CD4-positive, alpha-beta T cell treated with Interleukin-21 for 1 hour (primary cell): ENCODE data around the gene DCLK1.

Source experiments
- DNase-seq: peaks from one replicate; pipeline ENCODE4 v3.0.0-alpha.2; 2020

Gene DCLK1

DNA sequence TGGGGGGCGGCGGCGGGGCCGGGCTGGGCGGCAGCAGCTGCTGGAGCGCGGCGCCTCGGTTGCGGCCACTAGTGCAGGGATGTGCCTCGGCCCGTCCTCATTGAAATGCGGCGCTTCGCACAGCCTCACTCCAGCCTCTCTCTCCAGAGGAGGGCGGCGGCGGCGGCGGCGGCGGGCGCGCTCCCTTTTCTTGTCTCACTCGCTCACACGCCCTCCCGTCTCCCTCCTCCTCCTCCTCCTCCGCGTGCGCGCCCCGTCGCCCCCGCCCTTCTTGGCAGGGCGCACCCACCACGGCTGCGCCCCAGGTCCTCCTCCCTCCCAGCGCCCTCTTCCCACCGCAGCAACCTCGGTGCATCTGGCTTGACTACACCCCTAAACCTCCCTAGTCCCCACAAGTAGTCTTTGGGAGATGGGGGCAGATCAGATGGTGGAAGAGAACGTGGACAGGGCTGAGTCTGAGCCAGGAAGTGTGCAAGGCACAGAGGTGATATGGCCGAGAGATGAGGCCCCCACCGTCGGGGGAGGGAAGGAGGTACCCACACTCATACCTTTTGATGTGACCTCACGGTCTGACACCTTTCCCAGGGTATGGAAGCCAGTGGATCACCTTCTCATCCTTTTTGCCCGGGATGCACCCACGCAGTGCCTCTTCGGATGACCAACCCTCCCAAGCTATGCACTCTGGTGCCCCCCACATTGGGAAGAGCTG lies at the start of gene DCLK1:
TSS of gene DCLK1 (minus strand) at position 161 of the 709 bp plus-strand sequence.
- no peak for DNase-seq

DNA sequence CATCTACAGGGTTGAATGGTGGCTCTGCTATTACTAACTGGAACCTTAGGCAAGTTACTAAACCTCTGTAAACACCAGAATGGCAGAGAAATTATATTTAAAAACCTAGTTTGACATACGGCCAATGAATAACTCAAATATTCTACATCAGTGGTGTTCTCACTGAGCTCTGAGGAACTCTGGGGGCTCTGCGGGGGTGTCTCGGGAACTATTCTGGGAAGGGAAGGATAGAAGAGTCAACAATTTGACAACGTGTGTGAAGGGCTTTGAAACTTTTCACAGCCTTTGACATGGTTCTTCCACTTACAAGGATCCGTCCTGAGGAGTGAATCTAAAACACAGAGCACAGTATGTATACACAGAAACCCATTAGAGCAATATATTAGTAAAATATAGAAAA lies 44.4 kb upstream of the DCLK1 start:
- no peak for DNase-seq

DNA sequence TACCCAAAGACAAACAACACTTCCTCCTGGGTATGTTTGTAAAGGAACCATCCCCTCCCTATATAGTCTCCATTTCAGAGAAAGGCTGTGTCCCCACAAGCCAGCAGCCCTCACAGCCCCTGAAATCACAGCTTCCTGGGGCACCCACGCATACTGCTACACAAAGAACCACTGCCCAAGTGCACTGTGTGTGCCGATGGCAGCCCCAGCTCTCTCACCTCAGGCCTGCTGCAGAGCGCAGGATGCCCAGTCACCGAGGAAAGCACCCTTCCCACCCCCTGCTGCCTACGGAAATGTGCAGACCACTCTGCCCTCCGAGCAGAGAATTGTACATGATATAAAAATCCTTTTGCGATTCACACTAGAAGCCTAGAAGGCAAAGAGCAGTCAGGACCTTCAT lies 43.7 kb upstream of the DCLK1 start:
- no peak for DNase-seq

DNA sequence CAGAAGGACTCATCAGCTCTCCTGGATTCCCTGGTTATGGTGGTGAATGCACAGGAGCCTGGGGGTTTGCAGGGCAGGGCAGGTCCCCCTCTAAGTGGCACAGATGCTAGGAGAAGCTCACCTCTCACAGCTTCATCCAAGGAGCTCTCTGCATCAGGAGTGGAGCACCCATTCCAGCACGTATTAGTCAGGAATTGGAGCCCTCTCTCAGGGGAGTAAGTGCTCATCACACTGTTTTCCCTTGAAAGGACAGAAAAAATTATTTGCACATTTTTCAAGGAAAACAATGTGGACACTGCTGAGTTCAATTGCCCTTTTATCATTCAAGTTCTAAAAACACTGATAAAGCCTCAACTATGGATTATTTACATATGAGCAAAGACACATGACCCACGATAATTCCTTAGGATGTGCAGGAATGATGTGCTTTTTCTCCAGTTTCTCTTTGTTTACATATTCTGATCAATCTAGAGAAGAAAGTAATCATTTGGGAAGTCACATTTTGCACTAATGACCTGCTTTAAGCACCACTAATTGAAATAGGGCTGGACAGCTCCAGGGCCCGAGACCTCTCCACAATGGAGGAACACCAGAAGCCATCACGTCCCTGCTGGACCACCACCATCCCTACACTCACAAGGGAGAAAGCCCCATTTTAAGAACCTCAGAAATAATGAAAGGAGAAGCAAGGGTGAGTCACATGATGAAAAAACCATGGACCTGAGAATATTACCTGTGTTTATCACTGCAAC lies 42.6 kb upstream of the DCLK1 start:
- no peak for DNase-seq

DNA sequence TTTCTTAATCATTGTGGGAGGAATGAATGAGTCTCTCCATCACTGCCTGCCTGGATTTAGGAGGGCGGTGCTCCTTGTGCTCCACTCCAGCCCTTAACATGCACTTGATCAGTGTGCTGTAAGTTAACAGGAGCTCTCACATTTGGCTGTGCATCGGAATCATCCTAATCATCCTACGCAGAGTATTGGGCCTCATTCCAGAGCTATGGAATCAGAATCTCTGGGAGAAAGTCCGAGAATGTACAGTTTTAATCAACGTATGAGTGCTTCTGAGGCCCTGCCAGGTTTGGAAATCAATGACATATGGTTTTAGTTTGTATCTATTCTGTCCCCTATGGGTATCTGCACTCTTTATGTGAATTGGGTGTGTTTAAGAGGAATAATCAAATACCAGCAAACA lies 34.9 kb upstream of the DCLK1 start:
- DNase-seq: no peak

DNA sequence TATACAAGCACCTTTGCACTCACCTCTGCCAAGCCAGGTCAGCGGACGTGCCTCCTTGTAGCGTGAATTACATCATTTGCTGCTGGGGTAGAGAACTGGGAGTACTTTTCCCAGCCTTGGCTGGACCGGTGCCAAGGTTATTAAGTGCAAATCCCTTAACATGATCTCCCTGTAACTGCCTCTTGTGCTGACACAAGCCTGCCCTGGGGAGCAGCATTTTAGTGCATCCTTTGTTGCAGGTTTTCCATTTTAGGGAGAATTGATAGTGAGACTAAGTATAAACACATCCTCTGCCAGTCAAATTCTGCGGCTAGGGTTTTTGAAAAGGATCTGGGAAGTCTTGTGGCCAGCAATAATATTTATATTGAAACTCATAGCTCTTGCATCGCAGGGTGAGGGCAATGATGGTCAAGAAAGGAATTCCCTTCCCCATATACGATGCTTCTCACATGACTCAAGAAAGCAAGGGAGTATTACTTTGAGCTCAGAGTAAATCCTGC lies 32.7 kb upstream of the DCLK1 start:
- no peak for DNase-seq

DNA sequence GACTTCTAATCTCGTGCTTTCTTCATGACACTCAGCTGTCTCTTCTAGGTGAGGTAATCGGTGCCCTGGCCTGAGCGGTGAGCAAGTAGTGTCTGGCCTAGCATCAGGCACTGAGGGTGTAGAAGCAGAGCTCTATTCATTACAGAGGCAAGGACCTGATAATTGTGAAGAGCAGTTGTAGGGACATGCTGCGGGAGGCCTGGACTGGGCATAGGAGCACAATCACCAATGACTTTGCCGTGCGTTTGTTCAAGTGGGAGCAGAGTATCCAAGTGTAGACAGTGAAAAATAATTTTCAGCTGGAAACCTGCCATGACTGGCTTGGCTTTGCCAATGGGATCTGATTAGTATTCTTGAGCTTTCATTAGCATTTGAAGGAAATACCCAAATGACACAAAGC lies 32.1 kb upstream of the DCLK1 start:
- no peak for DNase-seq

DNA sequence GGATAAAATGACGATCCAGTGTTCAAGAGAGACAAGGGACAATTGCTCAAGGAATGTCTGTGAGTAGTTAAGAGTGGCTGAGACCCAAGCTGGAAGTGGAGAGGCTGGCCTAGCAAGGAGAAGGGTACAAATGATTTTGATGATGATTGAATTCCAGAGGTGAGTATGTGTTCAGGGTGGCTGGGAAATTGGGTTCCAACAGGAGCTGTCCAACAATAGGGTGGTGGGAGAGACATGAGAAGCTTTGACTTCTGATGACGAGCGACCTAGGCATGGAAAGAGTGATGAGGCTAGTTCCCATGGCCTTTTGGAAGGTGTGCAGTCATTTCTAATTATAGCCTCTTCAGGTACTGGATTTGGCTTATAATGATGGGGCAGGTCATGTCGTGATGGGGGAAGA lies 29.1 kb upstream of the DCLK1 start:
- no peak for DNase-seq

DNA sequence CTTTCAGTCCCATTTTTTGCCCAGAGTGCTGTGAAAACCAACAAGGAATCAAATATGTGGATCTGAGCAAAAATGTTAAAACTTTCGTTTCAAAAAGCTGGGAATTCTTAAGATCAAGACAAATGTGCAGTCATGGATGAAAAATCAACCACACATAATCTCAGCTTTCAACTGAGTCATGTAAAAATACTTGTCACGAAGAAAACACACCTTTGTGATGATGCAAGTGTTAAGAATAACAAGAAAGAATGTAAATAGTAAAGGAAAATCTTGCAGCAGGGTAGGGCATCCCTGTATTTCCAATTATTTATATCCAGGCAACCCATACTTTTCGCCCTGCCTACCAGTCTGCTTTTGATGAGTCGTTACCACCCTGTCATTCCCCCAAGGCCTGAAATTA lies 27.4 kb upstream of the DCLK1 start:
- no peak for DNase-seq

DNA sequence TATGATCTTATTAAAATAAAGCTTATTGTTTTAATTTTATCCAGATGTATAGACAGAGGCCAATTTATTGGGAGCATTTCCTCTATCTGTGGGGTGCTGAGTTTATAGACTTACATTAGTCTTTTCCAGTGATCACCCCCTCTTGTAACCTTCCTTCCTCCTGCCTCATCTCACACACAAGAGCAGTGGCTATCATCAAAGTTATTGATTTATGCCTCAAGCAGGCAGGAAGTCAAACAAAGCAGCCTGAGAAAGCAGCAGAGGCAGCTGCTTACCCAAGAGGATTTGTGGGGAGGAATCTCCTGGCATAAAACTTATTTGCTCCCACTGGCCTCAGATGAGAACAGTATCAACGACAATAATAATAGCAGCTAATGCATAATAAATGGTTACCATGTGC lies 26.3 kb upstream of the DCLK1 start:
- DNase-seq: no peak

DNA sequence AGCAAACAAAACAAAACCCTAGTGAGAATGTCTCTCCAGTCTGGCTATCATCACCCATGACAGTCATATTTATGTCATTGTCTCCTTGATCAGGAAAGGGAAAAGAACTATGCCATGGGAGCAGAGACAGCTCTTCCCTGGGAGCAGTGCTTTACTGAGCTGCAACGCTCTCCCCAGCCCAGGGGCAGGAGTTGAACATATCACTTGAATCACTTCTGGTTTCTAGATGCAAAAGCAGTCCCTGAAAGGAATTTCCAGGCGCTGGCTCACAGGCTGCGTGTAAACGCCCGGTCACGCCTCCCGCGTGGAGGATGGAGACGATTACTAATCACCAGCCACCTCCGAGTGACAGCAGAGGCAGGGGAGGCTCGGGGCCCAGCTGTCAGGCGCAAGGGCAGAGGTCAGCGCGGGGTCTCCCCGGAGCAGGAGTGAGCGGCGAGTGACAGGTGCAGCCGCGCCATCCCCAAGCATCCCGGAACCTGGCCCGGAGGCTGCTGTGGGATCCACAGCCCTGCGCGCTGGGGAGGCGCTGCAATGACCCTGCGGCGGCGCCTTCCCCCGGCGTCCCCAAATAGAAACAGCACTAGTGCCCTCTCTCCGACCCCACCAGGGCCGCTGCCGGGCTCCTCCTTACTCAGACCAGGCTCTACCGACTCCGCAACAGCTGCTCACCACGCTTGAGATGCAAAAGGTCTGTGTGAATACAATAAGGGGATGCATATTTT lies 23.5 kb upstream of the DCLK1 start:
- DNase-seq: no peak

DNA sequence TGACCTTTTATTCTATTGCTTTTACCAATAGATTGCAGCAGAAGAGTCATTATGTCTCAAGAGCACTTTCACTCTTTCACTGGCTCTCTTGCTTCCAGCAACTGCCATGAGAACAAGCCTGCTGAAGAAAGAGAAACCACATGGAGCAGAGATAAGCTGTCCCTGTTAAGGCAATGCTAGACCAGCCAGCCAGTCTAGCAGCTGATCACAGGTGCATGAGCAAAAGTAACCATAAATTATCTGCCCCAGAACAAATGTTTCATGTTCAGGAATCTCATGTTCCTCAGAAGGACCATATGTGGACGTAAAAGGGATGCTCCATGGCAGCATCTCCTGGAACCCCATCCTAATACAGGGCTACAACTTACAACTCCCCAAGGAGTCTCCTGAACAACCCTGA lies 20.4 kb upstream of the DCLK1 start:
- no peak for DNase-seq

DNA sequence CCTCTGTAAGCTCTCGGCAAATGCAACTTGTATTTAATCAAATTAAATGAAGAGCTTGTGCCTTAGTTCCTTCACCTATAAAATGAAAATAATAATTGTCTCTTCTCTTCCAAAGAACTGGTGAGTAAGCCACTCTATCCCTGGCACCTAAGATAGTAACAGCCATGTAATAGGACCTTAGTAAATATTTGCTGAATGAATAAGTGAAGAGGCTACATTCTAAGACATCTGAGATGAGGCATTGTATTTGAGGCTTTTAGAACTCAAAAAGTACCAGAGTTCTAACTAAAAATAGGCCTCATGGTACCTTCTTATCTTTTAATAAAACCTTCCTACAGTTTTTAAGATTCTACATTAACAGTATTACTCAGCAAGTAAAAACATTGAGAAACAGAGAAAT lies 17.3 kb upstream of the DCLK1 start:
- DNase-seq: no peak

DNA sequence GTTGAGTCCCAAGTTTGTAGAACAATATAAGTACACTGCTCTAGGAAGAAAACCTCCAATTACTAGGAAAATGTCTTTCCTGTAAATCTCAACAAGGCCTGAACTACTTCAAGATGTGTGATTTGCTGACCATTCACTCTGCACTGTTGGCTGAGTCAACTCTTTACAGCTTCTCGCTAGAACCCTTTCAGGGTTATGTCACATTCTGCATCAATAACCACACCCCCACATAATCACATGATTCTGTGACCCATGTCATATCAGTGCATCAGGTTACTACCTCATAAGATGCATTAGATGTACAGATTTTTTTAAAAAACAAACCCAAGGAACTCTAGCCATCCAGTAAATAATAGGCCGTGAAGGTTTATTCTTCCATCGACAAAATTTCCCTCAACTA lies 16.1 kb upstream of the DCLK1 start:
- DNase-seq: no peak

DNA sequence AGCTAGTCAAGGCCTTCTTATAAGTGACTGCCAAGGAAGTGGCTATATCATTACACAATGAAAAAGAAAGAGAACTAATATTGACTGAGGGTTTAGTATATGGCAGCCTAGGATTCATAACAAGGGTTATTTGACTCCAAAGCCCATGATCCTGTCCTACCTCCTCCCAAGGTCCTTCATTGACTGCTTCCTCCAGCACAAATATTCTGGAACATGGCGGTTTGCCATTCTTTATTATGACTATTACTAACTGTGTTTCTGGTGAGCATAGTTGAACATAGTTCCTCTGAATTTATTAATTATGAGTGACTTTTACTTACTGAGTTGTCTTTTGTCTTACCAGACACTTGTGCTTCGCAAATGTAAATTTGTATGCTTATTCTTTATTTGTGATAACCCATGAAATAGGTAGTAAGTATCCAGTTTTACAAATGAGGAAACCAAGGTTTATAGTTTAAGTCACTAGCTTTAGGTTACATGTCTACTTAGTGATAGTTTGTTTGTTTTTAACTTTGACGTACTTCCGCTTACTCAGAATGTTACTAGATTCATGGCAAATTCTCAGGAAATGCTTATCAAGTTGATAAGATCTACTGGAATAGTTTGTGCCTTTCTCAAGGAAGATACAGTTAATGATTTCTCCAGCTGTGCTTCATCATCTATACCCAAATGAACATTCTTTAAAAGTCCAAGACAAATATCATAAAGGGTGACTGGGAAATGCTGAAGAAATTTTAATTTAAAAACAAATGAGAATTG lies 15.5 kb upstream of the DCLK1 start:
- no peak for DNase-seq

DNA sequence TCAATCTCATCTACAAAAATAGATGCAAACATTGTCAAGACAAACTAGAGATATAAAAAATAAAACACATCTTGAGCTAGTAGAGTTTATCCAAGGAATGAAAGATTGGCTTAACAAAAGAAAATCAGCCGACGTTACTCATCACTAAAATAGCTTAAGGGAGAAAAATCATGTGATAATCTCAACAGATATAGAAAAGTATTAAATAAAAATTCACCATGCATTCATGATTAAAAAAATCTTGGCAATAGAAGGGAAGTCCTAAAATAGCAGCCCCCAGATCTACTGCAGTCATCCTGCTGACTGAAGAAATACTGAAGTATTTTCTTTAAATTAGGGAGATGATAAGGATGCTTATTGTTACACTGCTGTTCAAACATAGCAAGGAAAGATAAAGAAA lies 12.6 kb upstream of the DCLK1 start:
- no peak for DNase-seq

DNA sequence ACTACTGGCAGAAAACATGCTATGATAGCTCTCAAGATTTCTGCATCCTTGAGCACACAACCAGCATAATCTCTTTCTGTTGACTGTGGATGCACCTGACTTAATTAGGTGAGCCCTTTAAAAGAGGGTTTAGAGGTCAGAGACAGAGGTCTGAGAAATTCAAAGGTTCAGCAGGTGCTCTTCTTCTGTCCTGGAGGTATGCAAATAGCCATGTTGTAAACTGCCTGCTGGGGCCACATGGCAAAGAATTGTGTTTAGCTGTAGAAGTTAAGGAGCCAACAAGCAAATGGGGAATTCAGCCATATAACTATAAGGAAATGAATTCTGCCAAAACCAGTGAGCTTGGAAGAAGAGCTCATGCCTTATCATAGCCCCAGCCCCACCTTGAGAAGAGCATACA lies 11.6 kb upstream of the DCLK1 start:
- no peak for DNase-seq

DNA sequence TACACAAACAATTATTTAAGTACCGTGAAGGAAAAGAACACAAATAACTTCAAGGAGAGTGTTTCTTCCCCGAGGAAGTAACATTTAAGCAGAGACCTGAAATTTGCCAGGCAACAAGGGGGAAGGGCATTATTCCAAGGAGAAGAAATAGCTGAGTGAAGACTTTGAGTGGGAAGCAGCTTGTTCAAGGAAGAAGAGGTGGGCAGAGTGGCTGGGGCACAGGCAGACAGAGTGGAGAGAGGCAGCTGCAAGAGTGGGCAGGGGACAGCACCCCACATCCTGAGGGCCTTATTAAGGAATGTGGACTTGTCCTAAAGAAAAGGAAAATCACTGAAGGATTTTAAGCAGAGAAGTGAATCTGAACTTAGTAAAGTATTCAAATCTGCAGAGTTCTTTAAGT lies 4.7 kb upstream of the DCLK1 start:
- DNase-seq: no peak

DNA sequence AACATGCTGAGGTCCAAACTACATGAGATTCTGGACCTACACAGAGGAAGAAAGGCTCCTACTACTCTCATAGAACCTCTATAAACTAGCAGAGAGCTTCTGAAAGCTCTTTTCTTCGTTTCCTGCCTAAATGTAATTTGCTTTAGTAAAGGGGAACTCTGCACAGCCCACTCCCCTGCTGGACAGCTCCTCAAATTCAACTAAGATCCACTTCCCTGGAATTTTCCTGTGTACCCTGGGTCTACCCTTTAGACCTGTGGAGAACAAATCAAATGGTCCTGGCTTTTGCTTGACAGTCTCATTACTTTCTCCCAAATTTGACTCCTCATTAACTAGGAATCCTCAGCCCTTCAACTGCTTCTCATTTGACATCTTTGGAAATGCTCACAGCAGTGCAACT lies 3.5 kb upstream of the DCLK1 start:
- DNase-seq: no peak

DNA sequence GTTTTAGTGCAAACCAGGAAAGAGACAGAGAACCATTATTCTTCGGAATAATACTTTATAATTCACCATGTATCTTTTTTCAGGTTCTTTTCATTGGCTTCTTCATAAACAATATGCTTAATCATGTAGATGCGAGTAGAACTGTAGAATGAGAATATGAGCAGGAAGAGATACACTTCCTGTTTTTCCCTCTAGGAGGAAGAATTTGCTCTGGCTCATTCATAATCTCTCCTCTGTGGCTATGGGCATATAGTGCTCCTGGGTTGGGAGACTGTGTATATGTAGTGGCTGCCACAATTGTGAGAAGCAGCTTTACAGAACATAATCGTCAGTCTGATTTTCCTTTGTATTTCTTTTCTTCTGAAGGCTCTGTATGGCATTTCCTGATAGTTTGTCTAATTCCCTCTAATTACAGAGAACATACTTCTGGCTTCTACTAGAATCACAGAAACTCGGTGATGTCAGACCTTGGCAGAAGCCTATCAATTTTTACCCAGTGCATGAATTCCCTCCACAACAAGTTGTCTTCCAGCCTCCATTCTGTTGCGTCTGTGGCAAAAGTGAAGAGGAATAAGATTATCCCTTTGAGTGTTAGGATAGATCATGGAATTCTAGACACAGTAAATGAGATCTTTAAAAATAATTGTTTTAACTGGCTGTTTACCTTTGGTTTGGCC lies 2.9 kb upstream of the DCLK1 start:
- DNase-seq: no peak

DNA sequence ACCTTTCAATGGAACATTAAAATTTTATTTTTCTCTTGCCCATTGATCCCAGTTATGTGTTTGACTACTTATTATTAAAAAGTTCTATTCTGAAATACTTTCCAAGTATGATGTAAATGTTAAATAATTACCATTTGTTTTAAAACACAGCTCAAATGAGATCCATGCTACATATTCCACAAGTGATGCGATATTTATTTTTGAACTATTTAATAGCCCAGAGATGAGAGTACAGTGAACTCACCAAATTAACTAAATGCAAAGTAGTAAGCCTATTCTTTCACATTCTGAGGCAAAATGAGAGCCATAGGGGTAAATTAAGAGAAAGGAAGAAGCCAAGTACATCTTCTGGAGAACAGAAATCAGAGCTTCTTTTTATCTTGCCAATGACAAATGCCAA lies 1.2 kb upstream of the DCLK1 start:
- no peak for DNase-seq

DNA sequence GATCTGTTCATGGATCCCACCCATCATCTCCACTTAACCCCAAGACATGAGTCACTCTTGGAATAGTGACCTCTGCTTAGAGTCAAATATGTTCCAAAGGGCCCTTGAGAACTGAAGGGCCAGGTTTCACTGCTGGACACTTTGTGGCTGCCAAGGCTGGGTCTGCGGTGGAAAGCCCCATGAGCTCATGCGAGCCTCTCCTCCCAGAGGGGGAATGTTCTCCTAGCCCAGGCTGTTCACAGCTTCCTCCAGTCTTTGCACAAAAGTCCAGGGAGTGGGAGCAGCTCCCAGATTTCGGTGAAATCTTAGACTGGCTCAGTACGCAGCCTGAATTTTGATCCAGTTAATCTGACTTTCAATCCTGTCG lies 732 bp upstream of the DCLK1 start:
- no peak for DNase-seq
